Vagina (tissue), 2 donors: ENCODE data around the gene RYR3. TPM values are rescaled to one million over a fixed set of nuclear protein-coding genes. Genes with fewer than 3 reads are reported as not detected.

Source experiments
- DNase-seq, 2 donors: peaks; one replicate each; pipeline ENCODE4 v3.0.0-alpha.2; 2017; ENCODE audit errors: extremely low spot score in 2 of 2
- H3K27ac ChIP-seq: fragments of 200-600 bp; sonication (generic); one replicate; pipeline ENCODE4 v1.5.1; 2019
- H3K27me3 ChIP-seq: fragments of 200-600 bp; sonication (generic); one replicate; pipeline ENCODE4 v1.5.1; 2019
- H3K36me3 ChIP-seq, 2 donors: fragments of 200-600 bp; sonication (generic); one replicate each; pipeline ENCODE4 v1.5.1; 2017 to 2019
- H3K4me1 ChIP-seq: fragments of 200-600 bp; sonication (generic); one replicate; pipeline ENCODE4 v1.5.1; 2019
- H3K4me3 ChIP-seq, 2 donors: fragments of 200-600 bp; sonication (generic); 1 replicate in 1 of 2; 2 replicates in 1 of 2; pipeline ENCODE4 v1.5.1; 2016 to 2019
- H3K9me3 ChIP-seq: fragments of 200-600 bp; sonication (generic); one replicate; pipeline ENCODE4 v1.5.1; 2019
- CTCF ChIP-seq, 3 experiments: fragments of 450-650 bp in 2 of 3; fragments of 200-600 bp in 1 of 3; sonication (generic) in 1 of 3; IDR thresholded peaks; one replicate each; pipeline ENCODE4 v1.5.1; 2017 to 2019; ENCODE audit warnings: antibody characterized with exemption in 3 of 3, mild to moderate bottlenecking in 2 of 3, moderate library complexity in 2 of 3
- POLR2A ChIP-seq, 2 donors: fragments of 450-650 bp; IDR thresholded peaks; one replicate each; pipeline ENCODE4 v1.6.1; 2017; ENCODE audit warnings: antibody characterized with exemption in 2 of 2, mild to moderate bottlenecking in 2 of 2, moderate library complexity in 2 of 2
- POLR2AphosphoS5 ChIP-seq, 2 donors: sonication (generic); formaldehyde crosslinking; IDR thresholded peaks; one replicate each; pipeline ENCODE4 v1.9.0; 2017; ENCODE audit warnings: antibody characterized with exemption in 2 of 2, mild to moderate bottlenecking in 2 of 2, low read depth in 1 of 2; ENCODE audit not compliant: insufficient read depth in 1 of 2
- intact Hi-C: fragments of 100-400 bp; cut with DNase I; formaldehyde crosslinking; loops from one replicate; pipeline ENCODE4 v1.15.1; 2023
- total RNA-seq: library from RNA; depleted of rRNA; stranded (reverse); fragments of >200 nt; gene quantifications from one replicate; pipeline ENCODE4 v1.2.3, GENCODE V29; 2016

The RYR3 gene
- total RNA-seq, 1 donor from 2014 or later, result 16.5 TPM

- Histone ChIP-seq H3K9me3 (no peaks in the 10 kb centered on the region), H3K36me3 (no peaks in the 10 kb centered on the region), H3K4me1 (no peaks in the 10 kb centered on the region), H3K4me3 (no peak overlapping the region), H3K27ac (no peak overlapping the region), H3K27me3 (no peaks in the 10 kb centered on the region)
- no peak for TF ChIP-seq POLR2AphosphoS5 (IDR thresholded peaks at IDR 0.05; ENCODE audit: insufficient read depth in 1 of 2, low read depth in 1 of 2)
- no peak for TF ChIP-seq POLR2A (IDR thresholded peaks at IDR 0.05)
- no peak for TF ChIP-seq CTCF (IDR thresholded peaks at IDR 0.05)
- intact Hi-C loops, result no loop called here
- no peak for DNase-seq
Observed at GRCh38 chr15:33279613-33280205, 31.1 kb upstream of the RYR3 start.

- H3K4me3 ChIP-seq, result no peak overlapping the region
- H3K27ac ChIP-seq, result no peak overlapping the region
- no peaks in the 10 kb centered on the region for H3K27me3 ChIP-seq
- no peaks in the 10 kb centered on the region for H3K36me3 ChIP-seq
- intact Hi-C loops, result no loop called here
- H3K9me3 ChIP-seq, result no peaks in the 10 kb centered on the region
- no peak for DNase-seq
- H3K4me1 ChIP-seq, result no peaks in the 10 kb centered on the region
- TF ChIP-seq CTCF (IDR thresholded peaks at IDR 0.05) (no peak), POLR2AphosphoS5 (IDR thresholded peaks at IDR 0.05; ENCODE audit: insufficient read depth in 1 of 2, low read depth in 1 of 2) (no peak), POLR2A (IDR thresholded peaks at IDR 0.05) (no peak)
Observed at GRCh38 chr15:33282226-33283020, 28.3 kb upstream of the RYR3 start.

GRCh38 chr15:33283576-33283975 is 27.2 kb upstream of the RYR3 start:
- intact Hi-C loops, result no loop called here
- no peaks in the 10 kb centered on the region for H3K27me3 ChIP-seq
- TF ChIP-seq POLR2A (IDR thresholded peaks at IDR 0.05) (no peak), CTCF (IDR thresholded peaks at IDR 0.05) (no peak), POLR2AphosphoS5 (IDR thresholded peaks at IDR 0.05; ENCODE audit: insufficient read depth in 1 of 2, low read depth in 1 of 2) (no peak)

GRCh38 chr15:33284336-33284735 is 26.4 kb upstream of the RYR3 start:
- H3K36me3 ChIP-seq, result no peaks in the 10 kb centered on the region
- no peak overlapping the region for H3K4me3 ChIP-seq
- H3K27ac ChIP-seq, result no peak overlapping the region
- H3K27me3 ChIP-seq, result no peaks in the 10 kb centered on the region
- H3K4me1 ChIP-seq, result no peaks in the 10 kb centered on the region
- TF ChIP-seq POLR2A (IDR thresholded peaks at IDR 0.05) (no peak), CTCF (IDR thresholded peaks at IDR 0.05) (no peak), POLR2AphosphoS5 (IDR thresholded peaks at IDR 0.05; ENCODE audit: insufficient read depth in 1 of 2, low read depth in 1 of 2) (no peak)
- intact Hi-C loops, result no loop called here
- no peak for DNase-seq
- H3K9me3 ChIP-seq, result no peaks in the 10 kb centered on the region

More at GRCh38 chr15:33283576-33283975, 27.2 kb upstream of the RYR3 start:
- no peaks in the 10 kb centered on the region for H3K9me3 ChIP-seq
- H3K36me3 ChIP-seq, result no peaks in the 10 kb centered on the region
- no peak for DNase-seq
- H3K4me3 ChIP-seq, result no peak overlapping the region
- no peaks in the 10 kb centered on the region for H3K4me1 ChIP-seq
- H3K27ac ChIP-seq, result no peak overlapping the region
